H1 (cell line): ENCODE results near the gene MLLT6.

Source experiments
- CHD1 ChIP-seq: IDR thresholded peaks from 2 replicates; pipeline ENCODE4 v1.6.1; 2012; ENCODE audit warnings: low read depth, low read length, improper control_type of control experiment
- CHD2 ChIP-seq: IDR thresholded peaks from 2 replicates; pipeline ENCODE4 v1.6.1; 2012; ENCODE audit warnings: low read length, improper control_type of control experiment
- CTCF ChIP-seq, 3 experiments: IDR thresholded peaks; 1 replicate in 2 of 3; 2 replicates in 1 of 3; pipeline versions ENCODE4 v1.5.1 to v1.6.1; 2011; ENCODE audit warnings: low read length in 3 of 3, mild to moderate bottlenecking in 3 of 3, inconsistent platforms in 2 of 3, low read depth in 1 of 3, moderate library complexity in 1 of 3; ENCODE audit not compliant: insufficient read depth in 1 of 3; ENCODE audit errors: control extremely low read depth in 1 of 3
- EGR1 ChIP-seq: IDR thresholded peaks from 2 replicates; pipeline ENCODE4 v1.6.1; 2011; ENCODE audit warnings: low read depth, low read length, borderline replicate concordance
- EP300 ChIP-seq, 2 experiments: IDR thresholded peaks; 1 replicate in 1 of 2; 2 replicates in 1 of 2; pipeline ENCODE4 v1.6.1; 2011 to 2012; ENCODE audit warnings: low read depth in 2 of 2, low read length in 2 of 2, mild to moderate bottlenecking in 2 of 2, borderline replicate concordance in 1 of 2, inconsistent platforms in 1 of 2, moderate library complexity in 1 of 2
- FOSL1 ChIP-seq: IDR thresholded peaks from 2 replicates; pipeline ENCODE4 v1.6.1; 2011; ENCODE audit warnings: mild to moderate bottlenecking, low read depth, low read length, moderate library complexity; ENCODE audit not compliant: insufficient read depth
- MAX ChIP-seq: IDR thresholded peaks from 2 replicates; pipeline ENCODE4 v1.6.1; 2012; ENCODE audit warnings: inconsistent platforms
- POLR2A ChIP-seq, 2 experiments: IDR thresholded peaks; 1 replicate in 1 of 2; 2 replicates in 1 of 2; pipeline ENCODE4 v1.6.1; 2011; ENCODE audit warnings: low read depth in 2 of 2, low read length in 2 of 2, mild to moderate bottlenecking in 2 of 2; ENCODE audit errors: control extremely low read depth in 1 of 2
- POU5F1 ChIP-seq: IDR thresholded peaks from 2 replicates; pipeline ENCODE4 v1.6.1; 2011; ENCODE audit warnings: low read depth, mild to moderate bottlenecking, low read length, moderate library complexity
- RAD21 ChIP-seq, 2 experiments: IDR thresholded peaks in 1 of 2; conservative IDR thresholded peaks in 1 of 2; 2 replicates each; pipeline ENCODE4 v1.6.1; 2011; ENCODE audit warnings: low read depth in 2 of 2, low read length in 2 of 2, improper control_type of control experiment in 1 of 2, inconsistent platforms in 1 of 2, mild to moderate bottlenecking in 1 of 2, moderate library complexity in 1 of 2
- SP1 ChIP-seq: IDR thresholded peaks from 2 replicates; pipeline ENCODE4 v1.6.1; 2011; ENCODE audit warnings: low read depth, low read length
- USF2 ChIP-seq: IDR thresholded peaks from 2 replicates; pipeline ENCODE4 v1.6.1; 2011; ENCODE audit warnings: low read length, improper control_type of control experiment
- YY1 ChIP-seq: IDR thresholded peaks from 2 replicates; pipeline ENCODE4 v1.6.1; 2011; ENCODE audit warnings: low read depth, mild to moderate bottlenecking, low read length
- ZNF274 ChIP-seq: IDR thresholded peaks from 2 replicates; pipeline ENCODE4 v1.7.0; 2012; ENCODE audit warnings: low read length, borderline replicate concordance; ENCODE audit errors: extremely low read depth

- no peak for TF ChIP-seq EGR1
- TF ChIP-seq CTCF (IDR thresholded peaks at IDR 0.05; ENCODE audit: control extremely low read depth in 1 of 3, insufficient read depth in 1 of 3, low read depth in 1 of 3, low read length in 3 of 3) = no peak
- no peak for TF ChIP-seq EP300 (IDR thresholded peaks at IDR 0.05; ENCODE audit: borderline replicate concordance in 1 of 2, low read depth in 2 of 2, low read length in 2 of 2)
- no peak for TF ChIP-seq ZNF274
- no peak for TF ChIP-seq FOSL1
- no peak for TF ChIP-seq YY1
- TF ChIP-seq POLR2A (IDR thresholded peaks at IDR 0.05; ENCODE audit: control extremely low read depth in 1 of 2, low read depth in 2 of 2, low read length in 2 of 2) = no peak
- no peak; the same call in 1 of the 2 replicates for TF ChIP-seq MAX
- no peak for TF ChIP-seq USF2
- no peak for TF ChIP-seq POU5F1
- no peak for TF ChIP-seq CHD1
- TF ChIP-seq RAD21 (IDR thresholded peaks at IDR 0.05 in 1 of 2, conservative IDR thresholded peaks at IDR 0.05 in 1 of 2; ENCODE audit: low read depth in 2 of 2, low read length in 2 of 2) = no peak
- no peak for TF ChIP-seq SP1
- TF ChIP-seq CHD2 = no peak
Measured at GRCh38 chr17:38750312-38751121, 45.4 kb downstream of the MLLT6 start.
